Measurements from ENCODE around the gene AK1. TPM values are rescaled to one million over a fixed set of nuclear protein-coding genes. Genes with fewer than 3 reads are reported as not detected.

AK1 gene
- total RNA-seq, 6 experiments from 2014 or later: 109 to 130 (median 124) TPM

GRCh38 chr9:127875306-127875966, 2.0 kb downstream of the AK1 start:
- H3K4me3 Mint-ChIP-seq: peak overlapping the region; percentile 28; the same call in 1 of the 2 replicates
- TF ChIP-seq, protein P1, sequence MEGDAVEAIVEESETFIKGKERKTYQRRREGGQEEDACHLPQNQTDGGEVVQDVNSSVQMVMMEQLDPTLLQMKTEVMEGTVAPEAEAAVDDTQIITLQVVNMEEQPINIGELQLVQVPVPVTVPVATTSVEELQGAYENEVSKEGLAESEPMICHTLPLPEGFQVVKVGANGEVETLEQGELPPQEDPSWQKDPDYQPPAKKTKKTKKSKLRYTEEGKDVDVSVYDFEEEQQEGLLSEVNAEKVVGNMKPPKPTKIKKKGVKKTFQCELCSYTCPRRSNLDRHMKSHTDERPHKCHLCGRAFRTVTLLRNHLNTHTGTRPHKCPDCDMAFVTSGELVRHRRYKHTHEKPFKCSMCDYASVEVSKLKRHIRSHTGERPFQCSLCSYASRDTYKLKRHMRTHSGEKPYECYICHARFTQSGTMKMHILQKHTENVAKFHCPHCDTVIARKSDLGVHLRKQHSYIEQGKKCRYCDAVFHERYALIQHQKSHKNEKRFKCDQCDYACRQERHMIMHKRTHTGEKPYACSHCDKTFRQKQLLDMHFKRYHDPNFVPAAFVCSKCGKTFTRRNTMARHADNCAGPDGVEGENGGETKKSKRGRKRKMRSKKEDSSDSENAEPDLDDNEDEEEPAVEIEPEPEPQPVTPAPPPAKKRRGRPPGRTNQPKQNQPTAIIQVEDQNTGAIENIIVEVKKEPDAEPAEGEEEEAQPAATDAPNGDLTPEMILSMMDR (IDR thresholded peaks at IDR 0.05): no peak
- 0 out of 2 replicates have a peak overlapping the region, but pooled peaks have one; percentile 31 for H3K27ac Mint-ChIP-seq
- no peaks in the 10 kb centered on the region for H3K9me3 Mint-ChIP-seq
- H3K27me3 Mint-ChIP-seq (ENCODE audit: insufficient read depth): peaks cover 2% of the 10 kb centered on the region
- H3K36me3 Mint-ChIP-seq (ENCODE audit: low read depth): no peaks in the 10 kb centered on the region
- peak; percentile 24 for DNase-seq
- H3K4me1 Mint-ChIP-seq (ENCODE audit: low read depth): peaks cover 26% of the 10 kb centered on the region

GRCh38 chr9:127874301-127875221, 2.9 kb downstream of the AK1 start:
- peaks cover 2% of the 10 kb centered on the region for H3K27me3 Mint-ChIP-seq (ENCODE audit: insufficient read depth)
- no peak for DNase-seq
- H3K4me3 Mint-ChIP-seq: no peak overlapping the region
- H3K27ac Mint-ChIP-seq: no peak overlapping the region
- no peaks in the 10 kb centered on the region for H3K9me3 Mint-ChIP-seq
- H3K36me3 Mint-ChIP-seq (ENCODE audit: low read depth): no peaks in the 10 kb centered on the region
- peaks cover 26% of the 10 kb centered on the region for H3K4me1 Mint-ChIP-seq (ENCODE audit: low read depth)
- TF ChIP-seq, protein P1 (IDR thresholded peaks at IDR 0.05): no peak

- Mint-ChIP-seq H3K4me1 (ENCODE audit: low read depth) (peaks cover 26% of the 10 kb centered on the region), H3K27ac (no peak overlapping the region), H3K36me3 (ENCODE audit: low read depth) (no peaks in the 10 kb centered on the region), H3K27me3 (ENCODE audit: insufficient read depth) (peaks cover 2% of the 10 kb centered on the region), H3K9me3 (no peaks in the 10 kb centered on the region), H3K4me3 (no peak overlapping the region)
- TF ChIP-seq, protein P1 (IDR thresholded peaks at IDR 0.05): no peak
- no peak for DNase-seq
Measured at GRCh38 chr9:127873886-127874285, 3.6 kb downstream of the AK1 start.

GRCh38 chr9:127873223-127873691, 4.2 kb downstream of the AK1 start:
- peaks cover 23% of the 10 kb centered on the region for H3K4me1 Mint-ChIP-seq (ENCODE audit: low read depth)
- H3K36me3 Mint-ChIP-seq (ENCODE audit: low read depth): 0 out of 2 replicates have a peak, but pooled peaks cover 4% of the 10 kb centered on the region
- no peak overlapping the region for H3K27ac Mint-ChIP-seq
- H3K27me3 Mint-ChIP-seq (ENCODE audit: insufficient read depth): peaks cover 2% of the 10 kb centered on the region
- no peaks in the 10 kb centered on the region for H3K9me3 Mint-ChIP-seq
- no peak overlapping the region for H3K4me3 Mint-ChIP-seq
- TF ChIP-seq, protein P1 (IDR thresholded peaks at IDR 0.05): no peak
- no peak for DNase-seq

- Mint-ChIP-seq H3K4me3 (no peak overlapping the region), H3K9me3 (no peaks in the 10 kb centered on the region), H3K36me3 (ENCODE audit: low read depth) (0 out of 2 replicates have a peak, but pooled peaks cover 4% of the 10 kb centered on the region), H3K27me3 (ENCODE audit: insufficient read depth) (peaks cover 2% of the 10 kb centered on the region), H3K27ac (no peak overlapping the region), H3K4me1 (ENCODE audit: low read depth) (peaks cover 18% of the 10 kb centered on the region; the same call in 1 of the 2 replicates)
- no peak for DNase-seq
- TF ChIP-seq, protein P1 (IDR thresholded peaks at IDR 0.05): no peak
Measured at GRCh38 chr9:127872369-127873222, 4.9 kb downstream of the AK1 start.
